GM04504 (cell line): ENCODE data around the gene CES5A.
"Not testable (repeated sequence)": the region's sequence is repeated elsewhere in the genome, so short reads cannot be mapped to it uniquely, and the experiment has no call there.

Source experiments
- DNase-seq: peaks from one replicate; pipeline ENCODE4 v3.0.0-alpha.2; 2012; ENCODE audit warnings: low read depth

The CES5A gene, protein sequence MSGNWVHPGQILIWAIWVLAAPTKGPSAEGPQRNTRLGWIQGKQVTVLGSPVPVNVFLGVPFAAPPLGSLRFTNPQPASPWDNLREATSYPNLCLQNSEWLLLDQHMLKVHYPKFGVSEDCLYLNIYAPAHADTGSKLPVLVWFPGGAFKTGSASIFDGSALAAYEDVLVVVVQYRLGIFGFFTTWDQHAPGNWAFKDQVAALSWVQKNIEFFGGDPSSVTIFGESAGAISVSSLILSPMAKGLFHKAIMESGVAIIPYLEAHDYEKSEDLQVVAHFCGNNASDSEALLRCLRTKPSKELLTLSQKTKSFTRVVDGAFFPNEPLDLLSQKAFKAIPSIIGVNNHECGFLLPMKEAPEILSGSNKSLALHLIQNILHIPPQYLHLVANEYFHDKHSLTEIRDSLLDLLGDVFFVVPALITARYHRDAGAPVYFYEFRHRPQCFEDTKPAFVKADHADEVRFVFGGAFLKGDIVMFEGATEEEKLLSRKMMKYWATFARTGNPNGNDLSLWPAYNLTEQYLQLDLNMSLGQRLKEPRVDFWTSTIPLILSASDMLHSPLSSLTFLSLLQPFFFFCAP

GRCh38 chr16:55875273-55875672, at the start of gene CES5A:
Gene CES5A, minus strand, starts transcription at chr16:55875373. Its CDS starts 152 bp downstream, at chr16:55875221.
- no peak for DNase-seq

DNA sequence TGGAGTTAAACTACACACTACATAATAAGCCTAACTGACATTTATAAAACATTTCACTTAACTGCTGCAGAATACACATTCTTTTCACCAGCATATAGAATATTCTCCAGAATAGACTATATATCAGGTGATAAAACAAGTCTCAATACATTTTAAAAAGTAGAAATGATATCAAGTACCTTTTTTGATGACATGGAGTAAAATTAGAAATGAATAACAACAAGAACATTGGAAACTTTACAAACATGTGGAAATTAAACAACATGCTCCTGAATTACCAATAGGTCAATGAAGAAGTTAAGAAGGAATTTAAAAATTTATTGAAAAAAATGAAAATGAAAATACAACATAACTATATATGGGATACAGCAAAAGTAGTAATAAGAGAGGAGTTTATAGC, 47.5 kb upstream of the CES5A start:
- no peak for DNase-seq

DNA sequence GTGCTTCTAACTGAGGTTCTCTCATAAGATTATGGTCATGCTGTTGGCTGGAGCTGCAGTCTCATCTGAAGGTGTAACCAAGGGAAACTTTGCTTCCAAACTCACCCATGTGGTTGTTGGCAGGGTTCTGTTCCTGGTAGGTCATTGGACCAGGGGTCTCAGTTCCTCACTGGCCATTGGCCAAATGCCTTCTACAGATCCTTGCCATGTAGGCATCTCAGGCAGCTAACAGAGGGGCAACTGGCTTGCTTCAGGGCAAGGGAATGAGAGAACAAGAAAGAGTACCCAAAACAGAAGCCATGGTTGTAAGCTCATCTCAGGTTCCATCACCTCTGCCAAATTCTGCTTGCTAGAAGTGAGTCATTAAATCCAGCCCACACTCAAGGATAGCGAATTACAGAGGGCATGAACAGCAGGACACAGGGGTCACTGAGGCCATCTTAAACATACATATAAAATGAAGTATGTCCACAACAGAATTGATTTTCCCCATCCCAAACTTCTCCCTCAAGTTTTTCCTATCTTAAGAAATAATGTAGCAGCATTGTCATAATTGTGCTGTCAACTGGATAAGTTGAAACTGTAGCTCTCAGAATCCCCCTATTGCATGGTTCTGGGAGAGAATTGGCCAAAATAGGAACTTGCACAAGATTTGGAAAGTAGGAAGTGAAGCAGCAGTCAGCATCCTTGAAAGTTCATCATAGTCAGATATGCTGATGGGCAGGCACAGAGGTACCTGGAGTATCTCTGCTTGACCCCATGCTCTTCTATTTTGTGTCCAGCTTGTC, 42.4 kb upstream of the CES5A start:
- no peak for DNase-seq

DNA sequence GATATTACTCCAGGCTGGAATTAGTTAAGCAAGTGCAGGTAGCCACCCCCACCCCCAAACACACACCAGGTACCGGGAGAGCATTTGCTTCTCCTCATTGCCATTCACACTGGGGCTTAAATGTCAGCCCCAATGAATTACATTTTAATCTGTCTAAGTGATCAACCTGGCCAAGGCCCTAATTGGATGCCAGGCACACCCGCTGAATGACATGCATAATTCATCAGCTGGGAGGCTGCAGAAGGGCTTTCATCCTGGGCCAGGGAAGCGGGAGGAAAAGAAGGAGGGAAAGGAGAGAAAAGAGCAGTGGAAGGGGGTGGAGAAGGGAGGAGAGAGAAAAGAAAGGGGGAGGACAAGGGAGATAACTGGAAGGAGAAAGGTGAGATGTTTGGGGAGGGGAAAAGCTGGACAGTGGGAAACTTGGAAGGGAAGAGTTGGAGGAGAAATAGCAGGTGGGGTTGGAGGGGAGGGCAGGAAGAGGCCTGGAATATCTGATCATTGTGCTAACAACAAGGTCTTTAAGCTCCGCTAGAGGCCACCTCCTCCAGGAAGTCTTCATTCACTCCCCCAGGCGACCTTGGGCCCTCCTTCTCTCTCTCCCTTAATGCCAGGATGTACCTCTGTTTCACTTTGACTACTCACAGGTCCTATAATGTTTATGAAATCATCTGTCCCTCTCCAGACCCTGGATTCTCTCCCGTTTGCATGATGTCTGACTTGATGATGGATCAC, 40.1 kb upstream of the CES5A start:
- no peak for DNase-seq

DNA sequence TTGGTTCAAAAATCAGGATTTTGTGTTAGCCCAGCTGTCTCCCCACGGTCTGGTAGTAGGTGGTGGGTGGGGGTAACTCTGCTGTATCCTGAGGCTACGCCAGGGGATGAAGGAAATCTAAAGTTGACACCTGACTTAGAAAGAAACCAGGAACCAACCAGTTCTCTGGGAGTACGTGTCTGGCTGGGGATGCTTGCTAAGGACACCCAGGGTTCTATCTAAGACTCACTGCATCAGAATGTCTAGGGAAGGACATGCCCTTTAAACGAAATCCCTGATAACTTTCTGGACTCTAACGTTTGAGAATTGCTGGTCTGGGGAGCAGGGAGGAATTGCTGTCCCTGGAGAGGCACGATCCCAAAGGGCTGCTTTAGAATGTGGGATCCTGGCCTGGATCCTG, 39.2 kb upstream of the CES5A start:
- DNase-seq, result no peak

GRCh38 chr16:55913716-55914115, 38.5 kb upstream of the CES5A start:
- DNase-seq, result no peak

GRCh38 chr16:55913121-55913520, 37.9 kb upstream of the CES5A start:
- not testable (repeated sequence) for DNase-seq

GRCh38 chr16:55912022-55912421, 36.8 kb upstream of the CES5A start:
- DNase-seq, result no peak

GRCh38 chr16:55911616-55912015, 36.4 kb upstream of the CES5A start:
- no peak for DNase-seq

DNA sequence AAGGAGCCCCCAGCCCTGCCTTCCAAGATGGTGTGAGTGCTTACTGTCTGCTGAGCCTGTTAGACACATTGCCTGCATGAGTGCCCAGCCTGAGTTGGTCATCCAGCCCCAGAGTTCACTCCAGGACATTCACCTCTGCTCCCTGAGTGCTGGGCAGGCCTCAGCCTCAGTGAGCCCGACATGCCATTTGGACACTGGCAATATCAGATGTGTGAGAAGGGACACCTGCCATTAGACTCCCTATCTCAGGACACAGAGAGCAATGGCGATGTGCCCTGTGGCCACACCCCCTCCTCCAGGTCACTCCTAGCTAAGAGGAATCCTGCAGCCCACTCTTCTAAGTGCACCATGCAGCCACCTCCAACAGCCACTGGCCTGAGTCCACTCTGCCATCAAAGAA, 34.7 kb upstream of the CES5A start:
- DNase-seq, result no peak

DNA sequence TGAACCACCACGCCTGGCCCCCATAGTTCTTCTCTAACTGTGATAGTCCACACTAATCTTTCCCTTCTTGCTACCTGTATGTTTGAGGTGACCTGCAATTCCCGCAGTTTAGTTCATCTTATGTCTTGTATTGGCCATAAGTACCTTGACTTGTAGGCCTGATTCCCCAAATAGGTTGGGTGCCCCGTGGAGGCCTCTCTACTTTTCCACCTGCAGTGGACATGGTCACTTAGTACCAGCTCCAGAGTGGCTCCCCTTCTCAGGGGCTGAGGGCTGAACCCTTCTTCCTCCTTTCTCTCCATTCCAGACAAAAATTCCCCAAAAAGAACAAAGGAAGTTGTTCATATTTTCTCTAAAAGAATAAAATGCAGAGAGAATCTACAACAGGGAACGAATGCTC, 33.5 kb upstream of the CES5A start:
- no peak for DNase-seq

DNA sequence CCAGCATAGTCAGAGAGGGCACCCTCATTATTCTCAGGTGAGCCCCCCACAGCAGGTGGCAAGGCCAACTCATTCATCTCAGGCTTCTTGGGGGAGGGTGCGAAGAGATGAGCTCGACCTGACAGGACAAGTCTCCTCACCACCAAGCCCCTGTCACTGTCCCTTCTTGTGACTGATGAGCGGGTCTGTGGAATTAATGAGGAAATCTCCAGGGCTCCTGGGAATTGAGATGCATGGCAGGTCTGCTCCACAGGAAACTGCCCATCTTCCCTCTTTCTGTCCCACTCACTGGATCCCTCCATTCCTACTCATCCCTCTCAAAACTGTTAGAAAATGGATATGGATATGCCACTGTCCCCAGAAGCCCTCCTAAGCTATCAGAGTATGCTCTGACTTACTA, 32.5 kb upstream of the CES5A start:
- DNase-seq, result no peak

DNA sequence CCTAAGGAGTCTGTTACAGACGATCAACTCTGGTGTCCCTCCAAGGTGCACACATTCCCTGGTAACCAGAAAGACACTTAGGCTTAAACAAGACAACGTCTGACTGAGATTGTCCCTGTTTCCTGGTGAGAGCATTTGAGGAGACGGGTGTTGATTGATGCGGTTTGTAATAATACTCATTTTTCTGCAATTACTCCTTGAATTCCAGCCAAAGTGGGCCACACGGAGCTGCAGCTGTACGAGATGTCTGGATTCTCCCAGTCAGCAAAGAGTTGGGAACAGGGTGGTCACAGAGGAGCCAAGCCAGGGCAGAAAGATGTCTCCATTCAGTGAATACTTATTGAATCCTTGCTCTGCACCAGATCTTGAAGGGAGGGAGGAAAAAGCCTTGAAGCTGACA, 30.9 kb upstream of the CES5A start:
- DNase-seq, result no peak

DNA sequence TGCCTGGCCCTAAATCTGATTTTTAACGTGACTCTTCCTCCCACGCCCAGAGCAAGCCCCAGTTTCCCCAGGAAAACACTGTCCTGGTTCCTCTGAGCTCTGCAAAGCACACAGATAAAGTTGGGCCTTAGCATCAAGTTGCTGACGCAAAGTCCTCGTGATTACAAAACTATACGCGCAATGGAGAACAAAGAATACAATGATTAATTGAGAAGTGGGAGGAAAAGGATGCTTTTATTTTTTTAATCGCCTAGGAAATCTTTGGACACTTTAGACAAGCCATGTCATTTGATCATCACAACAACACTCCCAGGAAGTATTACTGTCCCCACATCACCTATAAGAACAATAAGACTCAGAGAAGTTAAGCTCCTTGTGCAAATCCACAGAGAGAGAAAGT, 30.5 kb upstream of the CES5A start:
- no peak for DNase-seq

GRCh38 chr16:55901566-55902217, 26.5 kb upstream of the CES5A start:
- DNase-seq, result no peak

DNA sequence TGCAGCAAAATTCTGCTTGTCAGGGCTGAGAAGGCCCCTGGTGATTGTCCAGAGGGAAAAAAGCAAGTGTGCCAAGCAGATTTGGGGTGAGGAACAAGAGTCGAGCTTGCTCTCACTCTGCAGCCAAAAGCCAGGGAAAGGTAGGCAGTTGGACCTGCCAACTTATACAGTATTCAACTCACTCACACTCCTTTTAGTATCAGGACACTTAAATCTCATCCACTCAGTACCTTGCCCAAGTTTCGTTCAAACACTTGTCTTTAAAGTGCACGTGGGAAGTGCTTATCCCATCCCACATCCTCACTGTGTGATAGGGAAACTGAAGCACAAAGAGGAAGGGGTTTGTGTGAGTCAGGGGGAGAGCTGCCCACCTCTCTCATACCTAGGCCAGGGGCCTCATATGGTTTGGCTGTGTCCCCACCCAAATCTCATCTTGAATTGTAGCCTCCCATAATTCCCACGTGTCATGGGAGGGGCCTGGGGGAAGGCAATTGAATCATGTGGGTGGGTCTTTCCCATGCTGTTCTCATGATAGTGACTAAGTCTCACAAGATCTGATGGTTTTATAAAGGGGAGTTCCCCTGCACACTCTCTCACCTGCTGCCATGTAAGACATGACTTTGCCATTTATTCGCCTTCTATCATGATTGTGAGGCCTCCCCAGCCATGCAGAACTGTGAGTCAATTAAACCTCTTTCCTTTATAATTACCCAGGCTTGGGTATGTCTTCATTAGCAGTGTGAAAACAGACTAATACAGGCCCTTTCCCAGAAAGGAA, 25.6 kb upstream of the CES5A start:
- DNase-seq, result no peak

- DNase-seq, result no peak
Observed at GRCh38 chr16:55899857-55900256, 24.7 kb upstream of the CES5A start.

GRCh38 chr16:55898592-55898991, 23.4 kb upstream of the CES5A start:
- no peak for DNase-seq

GRCh38 chr16:55892821-55893220, 17.6 kb upstream of the CES5A start:
- no peak for DNase-seq

DNA sequence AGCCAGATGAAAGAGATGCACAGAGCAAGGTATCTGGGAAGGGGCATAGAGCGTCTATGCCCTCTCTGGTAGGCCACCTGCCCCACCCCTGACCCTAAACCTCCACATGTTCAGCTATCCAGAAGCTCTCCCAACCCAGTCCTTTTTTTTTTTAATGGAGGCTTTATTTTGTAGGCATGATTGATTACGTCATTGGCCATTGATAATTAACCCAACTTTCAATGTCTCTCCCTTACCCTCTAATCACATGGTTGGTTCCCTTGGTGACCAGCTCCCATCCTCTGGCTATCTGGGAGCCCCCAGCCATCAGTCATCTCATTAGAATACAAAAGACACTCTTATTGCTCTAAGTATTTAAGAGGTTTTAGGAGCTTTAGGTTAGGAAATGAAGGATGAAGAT, 14.3 kb upstream of the CES5A start:
- no peak for DNase-seq

DNA sequence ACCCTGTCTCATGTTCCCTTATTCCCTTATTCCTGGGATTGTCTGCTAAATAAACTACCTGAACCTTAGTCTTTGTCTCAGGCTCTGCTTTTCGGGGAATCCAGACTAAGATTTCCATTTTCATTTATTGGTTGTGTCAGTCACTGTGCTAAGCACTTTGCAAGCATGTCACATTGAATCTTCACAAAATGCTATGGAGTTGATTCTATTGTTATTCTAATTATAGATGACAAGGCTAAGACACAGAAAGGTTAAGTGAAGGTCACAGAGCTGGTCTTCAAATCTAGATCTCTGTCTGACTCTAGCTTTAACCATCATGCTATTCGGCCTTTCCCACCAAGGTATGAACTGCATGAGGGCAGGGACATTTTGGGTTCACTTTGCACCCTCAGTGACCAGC, 13.4 kb upstream of the CES5A start:
- no peak for DNase-seq
